ENCODE measurements around the gene CYP2C9.
"Not testable (repeated sequence)": the region's sequence is repeated elsewhere in the genome, so short reads cannot be mapped to it uniquely, and the experiment has no call there.

- TF ChIP-seq GATA2 (IDR thresholded peaks at IDR 0.05; ENCODE audit: insufficient read depth, insufficient read length, low read depth, low read length); EZH2 (IDR thresholded peaks at IDR 0.05; ENCODE audit: borderline replicate concordance, low read depth, low read length, severe bottlenecking); CTCF (IDR thresholded peaks at IDR 0.05; ENCODE audit: extremely low read depth in 1 of 2, insufficient read depth in 1 of 2, low read depth in 1 of 2, low read length in 2 of 2): not testable (repeated sequence)
Observed at GRCh38 chr10:94943432-94944103, 5.1 kb downstream of the CYP2C9 start.
